OCI-LY3 (cell line): ENCODE data around the gene CD1B.

Experiments
- EZH2phosphoT487 ChIP-seq: fragments of 200-600 bp; shearing (Covaris generic); IDR thresholded peaks from 2 replicates; pipeline ENCODE4 v1.6.1; 2018; ENCODE audit warnings: antibody characterized with exemption, mixed run types, low read depth
- TF ChIP-seq, protein P1 (sequence below): fragments of 200-600, 300-600 bp; sonication (generic); IDR thresholded peaks from 2 replicates; pipeline ENCODE4 v1.5.1; 2014; ENCODE audit warnings: antibody characterized with exemption, low read length, low read depth

DNA sequence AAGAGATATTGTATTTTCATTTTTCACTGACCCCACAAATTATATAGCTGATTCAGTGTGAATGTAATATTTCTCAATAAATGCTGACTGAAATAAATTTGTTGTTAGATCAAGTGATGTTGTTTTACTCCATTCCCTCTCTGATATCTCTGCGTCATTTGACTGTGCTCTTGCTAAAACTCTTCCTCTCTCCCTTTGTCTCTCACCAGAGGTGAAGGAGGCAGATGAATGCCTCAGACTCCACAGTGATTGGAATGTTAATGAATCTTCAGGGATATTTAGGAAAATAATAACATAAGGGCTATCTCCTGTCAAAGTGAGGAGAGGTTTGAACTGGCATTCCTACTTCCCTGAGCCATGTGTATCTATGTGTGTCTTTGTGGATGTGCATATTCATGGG is 26.1 kb upstream of the CD1B start:
- TF ChIP-seq, protein P1, sequence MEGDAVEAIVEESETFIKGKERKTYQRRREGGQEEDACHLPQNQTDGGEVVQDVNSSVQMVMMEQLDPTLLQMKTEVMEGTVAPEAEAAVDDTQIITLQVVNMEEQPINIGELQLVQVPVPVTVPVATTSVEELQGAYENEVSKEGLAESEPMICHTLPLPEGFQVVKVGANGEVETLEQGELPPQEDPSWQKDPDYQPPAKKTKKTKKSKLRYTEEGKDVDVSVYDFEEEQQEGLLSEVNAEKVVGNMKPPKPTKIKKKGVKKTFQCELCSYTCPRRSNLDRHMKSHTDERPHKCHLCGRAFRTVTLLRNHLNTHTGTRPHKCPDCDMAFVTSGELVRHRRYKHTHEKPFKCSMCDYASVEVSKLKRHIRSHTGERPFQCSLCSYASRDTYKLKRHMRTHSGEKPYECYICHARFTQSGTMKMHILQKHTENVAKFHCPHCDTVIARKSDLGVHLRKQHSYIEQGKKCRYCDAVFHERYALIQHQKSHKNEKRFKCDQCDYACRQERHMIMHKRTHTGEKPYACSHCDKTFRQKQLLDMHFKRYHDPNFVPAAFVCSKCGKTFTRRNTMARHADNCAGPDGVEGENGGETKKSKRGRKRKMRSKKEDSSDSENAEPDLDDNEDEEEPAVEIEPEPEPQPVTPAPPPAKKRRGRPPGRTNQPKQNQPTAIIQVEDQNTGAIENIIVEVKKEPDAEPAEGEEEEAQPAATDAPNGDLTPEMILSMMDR, result no peak
- no peak for TF ChIP-seq EZH2phosphoT487
